LNCaP clone FGC (cell line): Measurements from ENCODE around the gene PRDM16.

Source experiments
- DNase-seq: peaks from one replicate; pipeline ENCODE4 v3.0.0-alpha.2; 2011; ENCODE audit warnings: low read depth
- H3K4me3 ChIP-seq: 2 replicates; pipeline ENCODE4 v1.5.1; 2011; ENCODE audit warnings: mild to moderate bottlenecking, low read depth, low read length, control low read depth
- CTCF ChIP-seq: IDR thresholded peaks from 2 replicates; pipeline ENCODE4 v1.5.1; 2012; ENCODE audit warnings: mild to moderate bottlenecking; ENCODE audit not compliant: control insufficient read depth, insufficient read depth; ENCODE audit errors: extremely low read depth

Gene PRDM16

GRCh38 chr1:3320246-3321152 lies 251.5 kb downstream of the PRDM16 start:
- no peak for TF ChIP-seq CTCF
- no peak for DNase-seq
- H3K4me3 ChIP-seq, result no peak overlapping the region

- no peak for TF ChIP-seq CTCF
- no peak for DNase-seq
- no peak overlapping the region for H3K4me3 ChIP-seq
Observed at GRCh38 chr1:3321559-3322449, 252.8 kb downstream of the PRDM16 start.

GRCh38 chr1:3322450-3323020 lies 253.5 kb downstream of the PRDM16 start:
- no peak for TF ChIP-seq CTCF
- no peak overlapping the region for H3K4me3 ChIP-seq
- DNase-seq, result no peak

- DNase-seq, result no peak
- TF ChIP-seq CTCF, result no peak
- no peak overlapping the region for H3K4me3 ChIP-seq
Observed at GRCh38 chr1:3323021-3323795, 254.2 kb downstream of the PRDM16 start.

GRCh38 chr1:3323796-3324703 lies 255.0 kb downstream of the PRDM16 start:
- H3K4me3 ChIP-seq, result no peak overlapping the region
- no peak for DNase-seq
- TF ChIP-seq CTCF, result no peak
